Right lung (tissue), 5 donors: Measurements from ENCODE around the gene ACACA. TPM values are rescaled to one million over a fixed set of nuclear protein-coding genes. Genes with fewer than 3 reads are reported as not detected.
"Not testable (repeated sequence)": the region's sequence is repeated elsewhere in the genome, so short reads cannot be mapped to it uniquely, and the experiment has no call there.

ENCODE experiments used
- DNase-seq, 2 donors: peaks; one replicate each; pipeline ENCODE4 v3.0.0-alpha.2; 2013
- polyA plus RNA-seq, 5 donors: library from polyadenylated mRNA; unstranded; fragments of 120-200 nt; gene quantifications; one replicate each; pipeline versions ENCODE4 v1.2.1 to v1.2.3, GENCODE V29; 2013; ENCODE audit warnings: inconsistent platforms in 1 of 5, low replicate concordance in 1 of 5; ENCODE audit not compliant: insufficient read length in 5 of 5, insufficient read depth in 1 of 5

ACACA gene
- polyA plus RNA-seq, 5 donors: 40.8 to 60.5 (median 49.2) TPM

DNA sequence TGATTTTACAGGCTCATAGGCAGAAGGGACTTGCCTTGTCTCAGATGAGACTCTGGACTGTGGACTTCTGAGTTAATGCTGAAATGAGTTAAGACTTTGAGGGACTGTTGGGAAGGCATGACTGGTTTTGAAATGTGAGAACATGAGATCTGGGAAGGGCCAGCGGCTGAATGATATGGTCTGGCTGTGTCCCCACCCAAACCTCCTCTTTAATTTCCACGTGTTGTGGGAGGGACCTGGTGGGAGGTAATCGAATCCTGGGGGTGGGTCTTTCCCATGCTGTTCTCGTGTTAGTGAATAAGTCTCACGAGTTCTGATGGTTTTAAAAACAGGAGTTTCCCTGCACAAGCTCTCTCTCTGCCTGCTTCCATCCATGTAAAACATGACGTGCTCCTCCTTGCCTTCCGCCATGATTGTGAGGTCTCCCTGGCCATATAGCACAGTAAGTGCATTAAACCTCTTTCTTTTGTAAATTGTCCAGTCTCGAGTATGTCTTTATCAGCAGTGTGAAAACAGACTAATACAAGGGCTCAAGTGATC, 59.7 kb downstream of the ACACA start:
- not testable (repeated sequence) for DNase-seq

DNA sequence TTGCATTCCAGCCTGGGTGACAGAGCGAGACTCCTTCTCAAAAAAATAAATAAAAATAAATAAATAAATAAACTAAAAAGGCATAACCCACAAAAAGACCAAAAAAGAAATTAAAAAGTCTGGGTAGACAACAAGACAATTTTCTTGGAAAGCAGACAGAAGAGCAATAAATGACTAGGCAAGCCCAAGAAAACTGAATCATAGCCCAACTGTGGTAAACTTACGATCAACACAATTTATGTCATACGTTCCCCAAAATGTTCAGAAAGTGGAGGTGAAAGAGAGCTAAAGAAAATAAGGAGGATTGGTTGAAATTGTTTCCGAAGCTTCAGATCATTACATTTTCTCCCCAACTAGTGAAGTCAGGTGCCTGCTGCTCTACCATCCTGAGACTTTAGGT, 62.1 kb downstream of the ACACA start:
- DNase-seq: no peak

DNA sequence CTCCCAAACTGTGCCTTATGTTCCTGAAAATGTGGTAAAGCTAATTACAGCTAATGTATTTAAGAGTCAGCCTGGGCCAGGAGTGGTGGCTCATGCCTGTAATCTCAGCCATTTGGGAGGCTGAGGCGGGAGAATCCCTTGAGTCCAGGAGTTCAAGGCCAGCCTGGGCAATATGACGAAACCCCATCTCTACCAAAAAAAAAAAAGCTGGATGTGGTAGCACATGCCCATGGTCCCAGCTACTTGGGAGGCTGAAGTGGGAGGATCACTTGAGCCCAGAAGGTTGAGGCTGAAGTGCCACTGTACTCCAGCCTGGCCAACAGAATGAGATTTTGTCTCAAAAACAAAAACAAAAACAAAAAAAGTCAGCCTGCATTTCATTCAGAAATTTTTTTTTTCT, 64.0 kb downstream of the ACACA start:
- DNase-seq: no peak

DNA sequence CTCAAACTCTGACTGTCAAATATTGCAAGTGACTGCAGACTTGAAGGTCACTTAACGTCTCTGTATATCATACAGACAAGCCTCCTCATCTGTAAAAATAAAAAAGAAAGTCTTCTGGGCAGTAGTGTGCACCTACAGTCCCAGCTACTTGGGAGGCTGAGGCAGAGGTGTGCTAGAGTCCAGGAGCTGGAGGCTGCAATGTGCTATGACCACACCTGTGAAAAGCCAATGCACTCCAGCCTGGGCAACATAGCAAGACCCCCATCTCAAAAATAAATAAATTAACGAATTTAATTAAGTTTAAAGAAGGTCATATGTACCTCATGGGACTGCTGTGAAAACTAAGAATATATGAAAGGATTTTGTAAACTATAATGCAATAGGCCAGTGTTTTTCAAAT, 65.8 kb downstream of the ACACA start:
- DNase-seq: no peak

DNA sequence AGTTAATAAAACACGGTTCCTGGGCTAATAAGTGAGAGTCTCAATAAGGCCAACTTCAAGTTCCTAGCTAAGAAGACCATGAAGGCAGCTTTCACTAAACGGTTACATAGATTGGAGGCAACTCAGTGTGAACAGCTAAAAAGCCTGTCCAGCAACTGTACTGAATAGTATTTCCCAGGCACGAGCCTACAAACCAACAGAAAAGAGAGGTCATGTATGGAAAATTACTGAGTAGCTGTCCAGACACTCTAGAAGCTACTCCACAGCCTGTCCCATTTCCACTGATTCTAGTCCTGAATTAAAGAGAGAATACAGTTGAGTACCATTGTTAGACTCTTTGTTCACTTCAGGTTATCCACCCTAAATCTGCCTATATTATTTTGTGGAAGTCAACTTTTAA, 67.3 kb downstream of the ACACA start:
- no peak for DNase-seq

DNA sequence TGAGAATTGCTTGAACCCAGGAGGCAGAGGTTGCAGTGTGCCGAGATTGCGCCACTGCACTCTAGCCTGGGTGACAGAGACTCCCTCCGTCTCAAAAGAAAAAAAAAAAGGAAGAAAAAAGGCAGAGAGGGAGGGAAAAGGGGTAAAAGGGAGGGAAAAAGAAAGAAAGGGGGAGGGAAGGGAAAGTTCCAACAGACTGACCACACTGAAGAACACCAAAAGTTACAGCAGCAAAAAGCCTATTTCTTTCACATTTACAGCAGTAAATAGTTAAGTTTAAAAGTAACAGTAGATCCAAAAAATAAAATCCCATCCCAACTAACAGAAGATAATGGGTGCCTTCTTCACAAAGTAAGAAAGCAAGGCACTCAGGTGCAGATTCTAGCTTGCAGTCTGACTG, 67.8 kb downstream of the ACACA start:
- no peak for DNase-seq

DNA sequence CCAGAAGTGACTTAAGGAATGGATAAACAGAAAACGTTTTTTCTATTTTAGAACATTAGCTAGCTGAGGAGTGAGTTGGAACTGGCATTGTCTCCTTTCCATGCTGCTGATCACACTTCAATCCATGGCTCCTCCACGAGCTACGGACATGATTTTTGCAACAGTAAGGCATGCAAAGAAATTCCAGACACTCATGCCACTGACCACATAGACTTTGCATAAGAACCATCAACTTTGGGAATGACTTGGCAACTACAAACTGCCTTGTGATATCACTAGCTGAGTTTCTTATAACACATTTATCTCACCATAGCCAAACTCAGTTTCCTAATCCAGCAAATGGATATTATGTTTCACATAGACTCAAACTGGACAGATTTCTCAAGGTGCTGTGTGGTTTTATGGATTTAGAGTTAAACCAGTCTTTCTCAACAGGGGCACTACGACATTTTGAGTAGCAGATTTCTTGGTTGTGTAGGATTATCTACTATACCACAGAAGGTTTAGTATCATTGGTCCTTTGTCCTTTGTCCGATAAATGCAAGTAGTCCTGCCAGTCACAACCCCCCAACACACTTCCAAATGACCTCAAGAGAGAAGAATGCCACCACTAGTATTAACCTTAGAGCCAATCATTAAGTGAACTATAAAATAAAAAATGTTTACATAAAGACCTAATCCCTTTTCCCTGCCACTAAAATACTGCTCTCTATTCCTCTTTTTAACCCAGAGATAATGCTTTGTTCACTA, 79.1 kb downstream of the ACACA start:
- DNase-seq: no peak

DNA sequence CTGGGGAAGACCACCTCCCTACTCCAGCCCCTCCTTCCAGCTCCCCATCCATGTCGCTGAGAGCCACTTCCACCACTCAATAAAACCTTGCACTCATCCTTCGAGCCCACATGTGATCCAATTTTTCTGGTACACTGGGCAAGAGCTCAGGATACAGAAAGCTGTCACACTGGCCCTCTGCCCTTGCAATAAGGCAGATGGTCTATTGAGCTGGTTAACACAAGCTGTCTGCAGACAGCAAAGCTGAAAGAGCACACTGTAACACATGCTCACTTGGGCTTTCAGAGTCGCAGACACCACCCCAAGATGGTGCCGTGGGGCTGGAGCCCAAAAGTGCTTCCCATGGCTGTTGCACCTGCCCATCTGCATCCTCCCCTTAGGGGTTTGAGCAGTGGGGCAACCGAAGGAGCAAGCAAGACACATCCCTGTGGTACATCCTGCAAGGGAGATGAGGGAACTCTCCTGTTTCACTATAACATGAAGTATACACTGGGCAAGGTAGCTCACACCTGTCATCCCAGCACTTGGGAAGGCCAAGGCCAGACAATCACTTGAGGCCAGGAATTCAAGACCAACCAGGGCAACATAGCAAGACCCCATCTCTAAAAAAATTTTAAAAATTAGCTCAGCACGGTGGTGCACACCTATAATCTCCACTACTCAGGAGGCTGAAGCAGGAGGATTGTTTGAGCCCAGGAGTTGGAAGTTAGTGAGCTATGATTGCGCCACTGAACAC, 83.6 kb downstream of the ACACA start:
- DNase-seq: no peak

DNA sequence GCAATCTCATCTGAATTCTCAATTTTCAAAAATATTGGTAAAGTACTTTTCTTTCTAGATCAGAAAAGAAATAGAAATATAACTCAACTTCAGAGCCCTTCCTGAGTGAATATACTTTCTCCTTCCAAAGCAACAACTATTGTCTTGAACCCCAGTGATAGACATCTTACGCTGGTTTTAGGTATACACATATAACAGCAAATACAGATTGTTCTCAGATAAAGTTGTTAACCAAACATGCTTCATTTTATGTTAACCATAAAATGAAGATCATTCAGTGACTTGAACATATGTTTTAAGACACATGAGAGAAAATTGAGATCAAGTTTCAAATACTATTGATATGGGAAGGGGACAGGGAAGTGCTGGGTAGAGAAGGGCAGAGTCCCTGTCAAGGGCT, 84.5 kb downstream of the ACACA start:
- no peak for DNase-seq

DNA sequence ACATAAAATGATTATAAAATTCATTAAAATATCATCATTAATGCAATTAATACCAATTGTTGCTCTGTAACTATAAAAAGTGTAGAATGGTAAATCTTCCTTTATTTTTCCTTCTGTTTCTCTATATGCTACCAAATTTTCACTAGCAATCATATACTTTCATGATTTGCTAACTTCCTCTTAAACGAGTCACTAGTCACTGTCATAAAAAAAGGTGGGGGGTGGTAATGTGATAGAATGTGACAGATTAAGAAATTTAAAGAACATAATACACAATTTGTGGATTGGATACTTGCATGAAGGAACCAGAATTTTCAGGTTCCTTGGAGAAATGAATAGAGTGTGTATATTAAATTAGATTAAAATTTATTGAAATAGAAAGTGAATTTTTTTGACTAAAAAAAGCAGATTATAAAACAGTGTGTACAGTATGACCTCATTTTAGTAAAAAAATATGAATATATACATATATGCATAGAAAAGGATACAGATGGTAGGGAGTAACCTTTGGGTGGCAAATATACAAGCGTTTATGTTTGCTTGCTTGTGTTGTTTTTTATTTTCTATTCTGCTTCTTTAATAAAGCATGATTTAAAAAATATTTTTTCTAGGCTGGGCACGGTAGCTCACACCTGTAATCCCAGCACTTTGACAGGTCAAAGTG, 87.6 kb downstream of the ACACA start:
- no peak for DNase-seq

DNA sequence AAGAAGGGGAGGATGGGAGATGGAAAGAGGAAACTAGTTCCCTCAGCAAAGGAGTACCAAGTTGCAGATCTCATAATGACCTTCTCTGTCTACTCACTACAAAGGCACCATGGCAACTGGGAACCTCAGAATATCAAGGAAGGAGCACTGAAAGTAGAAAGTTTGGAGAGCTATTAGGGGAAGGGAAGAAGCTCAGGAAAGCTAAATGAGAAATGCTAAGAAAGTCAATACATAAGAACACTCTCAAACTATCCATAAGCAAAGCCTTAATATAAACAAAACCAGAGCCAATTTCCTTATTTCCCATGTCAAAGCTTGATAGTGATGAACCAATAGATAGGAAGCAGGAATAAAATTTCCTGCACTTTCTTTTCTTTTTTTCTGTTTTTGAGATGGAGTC, 88.8 kb downstream of the ACACA start:
- DNase-seq: no peak

DNA sequence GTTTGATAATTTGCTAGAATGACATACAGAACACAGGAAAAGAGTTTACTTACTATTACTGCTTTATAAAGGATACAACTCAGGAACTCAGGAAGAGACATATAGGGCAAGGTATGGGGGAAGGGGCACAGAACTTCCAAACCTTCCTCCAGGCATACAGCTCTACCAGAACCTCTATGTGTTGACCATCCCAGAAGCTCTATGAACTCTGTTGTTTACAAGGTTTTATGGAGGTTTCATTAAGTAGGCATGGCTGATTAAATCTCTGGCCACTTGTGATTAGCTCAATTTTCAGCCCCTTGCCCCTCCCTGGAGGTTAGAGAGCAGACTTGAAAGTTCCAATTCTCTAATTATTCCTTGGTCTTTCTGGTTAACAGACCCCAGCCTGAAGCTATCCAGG, 91.0 kb downstream of the ACACA start:
- DNase-seq: no peak

DNA sequence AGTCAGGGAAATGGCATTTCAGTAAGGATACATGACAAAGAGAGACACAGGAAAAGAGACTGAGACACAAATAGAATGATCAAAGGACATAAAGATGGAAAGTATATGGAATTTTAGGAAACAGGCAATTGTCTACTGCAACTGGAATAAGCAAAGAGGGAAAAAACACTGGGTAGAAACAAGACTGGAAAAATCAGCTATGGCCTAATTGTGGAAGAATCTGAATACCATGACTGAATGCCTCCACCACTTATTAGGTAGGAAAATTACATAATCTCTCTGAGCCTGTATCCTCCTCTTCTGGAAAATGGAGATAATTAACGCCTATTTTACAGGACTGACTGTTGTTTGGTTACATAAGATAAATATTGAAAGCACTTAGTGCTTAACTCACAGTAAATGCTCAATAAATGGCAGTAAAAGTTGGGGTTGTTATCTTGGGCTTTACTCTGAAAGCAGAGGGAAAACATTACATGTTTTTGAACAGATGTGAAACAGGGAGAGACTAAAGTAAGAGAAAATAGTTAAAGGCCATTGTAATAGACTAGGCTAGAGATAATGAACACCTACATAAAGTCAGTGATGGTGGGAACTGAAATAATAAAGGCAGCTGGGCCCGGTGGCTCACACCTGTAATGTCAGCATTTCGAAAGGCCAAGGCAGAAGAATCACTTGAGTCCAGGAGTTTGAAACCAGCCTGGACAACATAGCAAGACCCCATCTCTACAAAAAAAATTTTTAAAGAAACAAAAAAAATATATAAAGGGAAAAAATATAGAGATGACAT, 94.3 kb downstream of the ACACA start:
- DNase-seq: no peak

DNA sequence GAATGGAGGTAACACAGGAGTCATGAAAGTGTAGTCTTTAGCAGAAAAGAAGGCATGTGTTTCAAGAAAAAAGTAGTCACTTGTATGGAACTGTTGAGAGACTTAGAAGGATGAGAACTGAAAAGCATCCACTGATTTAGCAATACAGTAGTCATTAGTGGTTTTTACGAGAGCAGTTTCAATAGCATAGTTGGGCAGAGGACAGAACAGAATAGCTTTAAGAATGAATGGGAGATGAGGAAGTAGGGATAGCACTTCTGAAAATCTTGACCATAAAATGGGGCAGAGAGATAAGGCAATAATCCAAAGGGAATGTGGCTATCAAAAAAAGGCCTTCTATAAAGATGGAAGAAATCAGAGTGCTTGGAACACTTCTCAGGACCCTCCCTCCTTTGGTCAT, 95.7 kb downstream of the ACACA start:
- DNase-seq: no peak

DNA sequence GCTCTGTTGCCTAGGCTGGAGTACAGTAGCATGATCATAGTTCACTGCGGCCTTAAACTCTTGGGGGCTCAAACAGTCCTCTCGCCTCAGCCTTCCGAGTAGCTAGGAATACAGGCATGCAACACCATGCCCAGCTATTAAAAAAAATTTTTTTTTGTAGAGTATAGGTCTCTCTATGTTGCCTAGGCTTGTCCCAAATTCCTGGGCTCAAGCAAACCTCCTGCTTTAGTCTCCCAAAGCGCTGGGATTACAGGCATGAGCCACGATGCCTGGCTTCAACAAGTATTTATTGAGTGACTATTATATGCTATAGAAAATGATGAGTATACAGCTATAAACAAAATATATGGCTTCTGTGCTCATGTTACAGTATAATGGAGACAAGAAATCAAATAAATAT, 97.6 kb downstream of the ACACA start:
- DNase-seq: no peak

DNA sequence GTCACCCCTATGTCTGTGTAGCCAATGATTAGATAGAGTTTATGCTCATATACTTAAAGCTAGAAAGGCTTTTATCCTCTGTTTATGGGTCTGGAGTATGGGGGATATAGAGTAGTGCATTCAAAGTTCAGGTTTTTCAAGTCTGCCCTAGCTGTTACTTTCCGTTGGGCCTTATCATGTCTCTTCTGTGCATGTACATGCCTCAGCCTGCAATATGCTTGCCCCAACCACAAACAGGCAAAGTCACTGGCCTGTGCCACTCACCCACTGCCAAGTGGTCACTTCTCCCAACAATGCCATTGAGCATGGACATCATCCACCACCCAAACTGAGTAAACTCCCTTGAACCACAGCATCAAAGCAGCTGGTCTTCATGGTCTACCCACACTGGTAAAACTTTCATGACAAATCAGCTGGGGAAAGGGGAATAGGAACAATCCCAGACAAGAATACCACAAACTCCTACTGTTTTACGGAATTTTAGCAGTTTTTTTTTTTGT, 101.2 kb downstream of the ACACA start:
- no peak for DNase-seq

DNA sequence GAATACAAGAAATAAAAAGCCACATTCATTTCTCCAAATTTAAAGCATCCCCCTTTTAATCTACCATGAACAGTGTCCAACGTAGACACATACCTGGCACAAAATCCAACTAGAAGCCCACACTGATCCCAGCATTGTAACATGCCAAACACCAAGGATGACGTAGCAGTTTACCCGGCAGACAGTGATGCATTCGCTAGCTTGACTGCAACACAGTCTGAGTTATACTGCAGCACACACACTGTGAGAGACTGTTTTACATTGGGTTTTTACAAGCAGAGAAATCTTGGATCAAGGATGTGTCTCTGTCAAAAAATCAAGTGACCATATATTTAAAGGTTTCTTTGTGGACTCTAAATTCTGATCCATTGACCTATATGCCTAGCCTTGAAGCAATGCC, 105.3 kb downstream of the ACACA start:
- no peak for DNase-seq

DNA sequence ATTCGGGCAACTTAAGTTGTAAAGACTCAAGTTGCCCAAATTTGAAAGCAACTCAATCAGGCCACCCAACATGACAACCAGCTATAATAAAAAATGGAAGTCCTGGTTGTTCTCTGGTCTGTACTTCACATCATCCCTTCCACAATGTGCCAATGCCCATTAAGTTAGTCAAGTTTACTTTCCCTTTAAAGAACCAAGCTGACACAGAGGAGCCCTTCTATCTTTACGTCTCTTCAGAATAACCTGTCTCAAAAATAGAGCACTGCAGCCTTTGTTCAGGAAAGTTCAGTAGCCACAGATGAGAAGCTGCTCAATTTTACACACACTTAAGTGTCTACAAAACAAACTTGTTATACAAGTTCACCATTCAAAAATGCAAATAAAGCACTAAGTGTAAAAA, 106.0 kb downstream of the ACACA start:
- no peak for DNase-seq

DNA sequence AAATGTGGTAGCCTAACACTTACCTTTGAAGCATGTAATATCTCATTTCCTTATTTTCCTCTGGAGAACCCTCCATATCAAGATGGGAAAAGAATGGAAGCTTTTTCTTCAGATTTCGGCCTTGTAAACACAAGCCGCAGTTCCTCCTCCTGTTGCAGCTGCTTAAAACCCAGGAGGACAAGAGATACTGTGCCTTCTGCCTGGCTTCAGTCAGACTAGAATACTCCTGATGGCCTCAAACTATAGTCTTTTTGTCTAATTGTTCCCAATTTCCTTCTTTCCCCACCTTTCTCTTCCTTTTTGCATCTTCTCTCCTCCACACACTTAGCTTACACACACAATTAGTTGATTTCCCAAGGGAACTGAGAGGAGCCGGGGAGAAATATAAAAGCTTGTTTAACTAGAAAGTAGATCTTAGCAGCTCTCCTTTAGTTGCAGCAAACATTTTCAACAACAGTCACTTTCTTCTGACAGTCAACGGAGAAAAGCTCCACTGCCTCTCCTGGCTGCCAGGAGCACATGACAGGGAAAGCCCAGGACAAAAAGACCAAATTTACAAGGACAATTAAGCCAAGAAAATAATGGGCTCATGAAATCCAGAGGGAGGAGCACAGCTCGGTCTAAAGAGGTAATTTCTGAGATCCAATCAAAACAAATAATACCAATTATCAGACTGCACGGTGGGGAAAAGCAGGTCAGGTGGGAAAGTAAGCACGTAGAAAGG, 107.2 kb downstream of the ACACA start:
- DNase-seq: no peak

DNA sequence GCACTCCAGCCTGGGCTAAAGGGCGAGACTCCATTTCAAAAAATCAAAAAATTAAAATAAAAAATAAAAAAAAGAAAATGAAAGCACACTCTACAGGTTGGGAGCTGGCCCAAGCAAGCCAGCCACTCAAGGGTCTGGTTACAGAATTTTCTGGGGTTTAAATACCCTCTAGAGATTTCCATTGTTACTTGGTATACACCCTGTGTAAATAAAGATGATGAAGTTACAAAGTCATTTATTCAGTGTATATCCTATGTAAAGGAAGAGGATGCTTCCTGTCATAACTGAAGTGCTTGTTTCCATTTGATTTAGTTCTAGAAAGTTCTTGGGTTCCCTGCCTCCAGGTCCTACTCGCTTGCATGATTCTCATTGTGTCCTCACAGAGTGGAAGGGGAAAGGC, 110.7 kb downstream of the ACACA start:
- no peak for DNase-seq

DNA sequence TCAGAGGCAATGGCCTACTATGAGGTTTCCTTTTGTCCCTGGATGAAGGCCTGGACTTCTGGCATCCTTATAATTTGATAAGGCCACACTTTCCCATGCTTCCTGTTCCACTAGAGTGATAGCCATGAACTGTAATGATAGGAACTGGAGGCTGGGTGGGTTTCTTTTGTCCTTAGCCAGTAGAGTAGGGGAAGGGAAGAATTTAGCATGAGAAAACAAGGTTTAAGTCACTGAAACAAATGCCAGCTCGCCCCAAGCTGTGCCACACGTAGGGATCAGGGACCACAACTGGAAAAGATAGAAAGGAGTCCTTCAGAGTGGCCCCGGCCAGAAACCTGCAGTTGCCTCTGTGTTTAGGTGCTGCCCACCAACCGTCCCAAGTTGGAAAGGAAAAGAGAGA, 111.7 kb downstream of the ACACA start:
- no peak for DNase-seq
